ENCODE measurements around the gene MED27.

Gene MED27

DNA sequence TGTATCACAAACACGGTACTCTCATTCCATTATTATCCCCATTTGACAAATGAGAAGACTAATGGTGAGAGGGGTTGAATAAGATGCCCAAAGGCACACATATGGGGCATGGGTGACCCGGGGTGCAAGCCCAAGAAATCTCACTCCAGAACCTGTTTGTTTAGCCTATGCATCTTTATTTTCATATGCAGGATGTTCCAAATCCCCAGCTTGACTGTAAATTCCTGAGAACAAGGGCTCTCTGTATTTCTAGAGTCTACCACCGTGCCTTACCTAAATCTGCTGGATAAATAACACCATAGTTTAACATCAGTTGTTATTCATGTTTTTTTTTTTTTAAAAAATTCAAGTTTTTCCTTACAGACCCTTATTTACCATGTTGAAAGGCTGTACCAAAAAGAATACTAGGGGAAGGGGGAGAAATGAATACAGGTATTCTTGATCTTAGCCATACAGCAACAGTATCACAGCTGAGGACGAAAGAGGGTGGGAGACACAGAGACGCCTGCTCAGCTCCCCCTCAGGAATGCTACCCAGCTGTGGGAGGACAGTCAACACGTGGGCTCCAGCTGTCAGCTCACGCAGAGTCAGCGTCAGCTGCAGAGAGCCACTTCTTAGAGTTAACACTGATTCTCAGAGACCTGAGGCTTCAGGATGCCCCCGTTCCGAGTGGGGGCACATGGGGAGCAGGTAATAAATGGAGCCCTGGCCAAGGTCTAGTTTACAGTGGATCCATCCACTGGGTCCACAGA lies 86.6 kb downstream of the MED27 start:
- no peak for TF ChIP-seq CEBPB (IDR thresholded peaks at IDR 0.05)

DNA sequence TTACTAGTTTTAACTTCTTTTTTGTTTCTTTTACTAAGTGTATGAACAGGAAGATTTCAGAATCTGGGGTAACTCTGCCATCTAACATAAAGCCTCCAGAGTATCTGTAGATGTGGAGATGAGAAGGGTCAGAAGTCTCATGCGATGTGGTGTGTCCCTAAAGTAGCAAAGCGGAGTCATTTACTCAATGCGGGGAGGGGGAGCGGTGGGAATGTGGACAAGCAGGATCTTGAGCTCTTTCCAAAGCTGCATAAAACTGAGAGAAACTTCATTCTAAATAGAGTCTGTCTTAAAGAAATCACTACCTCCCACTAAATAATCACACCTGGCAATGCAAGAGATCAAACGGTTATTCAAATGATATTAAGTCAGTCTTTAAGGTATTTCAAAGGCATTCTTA lies 92.4 kb downstream of the MED27 start:
- no peak for TF ChIP-seq NFIC (IDR thresholded peaks at IDR 0.05)
- no peak for TF ChIP-seq EGR1 (IDR thresholded peaks at IDR 0.05)
- no peak for TF ChIP-seq ZBTB7A (IDR thresholded peaks at IDR 0.05; ENCODE audit: low read depth)
- no peak for TF ChIP-seq TAF1 (IDR thresholded peaks at IDR 0.05; ENCODE audit: low read depth)
- TF ChIP-seq CEBPB (IDR thresholded peaks at IDR 0.05): no peak
- no peak for TF ChIP-seq FOXM1 (IDR thresholded peaks at IDR 0.05; ENCODE audit: borderline replicate concordance, low read depth)
- TF ChIP-seq TEAD4 (IDR thresholded peaks at IDR 0.05): no peak
- no peak for TF ChIP-seq RAD21 (IDR thresholded peaks at IDR 0.05; ENCODE audit: low read depth)
- TF ChIP-seq, protein P1, sequence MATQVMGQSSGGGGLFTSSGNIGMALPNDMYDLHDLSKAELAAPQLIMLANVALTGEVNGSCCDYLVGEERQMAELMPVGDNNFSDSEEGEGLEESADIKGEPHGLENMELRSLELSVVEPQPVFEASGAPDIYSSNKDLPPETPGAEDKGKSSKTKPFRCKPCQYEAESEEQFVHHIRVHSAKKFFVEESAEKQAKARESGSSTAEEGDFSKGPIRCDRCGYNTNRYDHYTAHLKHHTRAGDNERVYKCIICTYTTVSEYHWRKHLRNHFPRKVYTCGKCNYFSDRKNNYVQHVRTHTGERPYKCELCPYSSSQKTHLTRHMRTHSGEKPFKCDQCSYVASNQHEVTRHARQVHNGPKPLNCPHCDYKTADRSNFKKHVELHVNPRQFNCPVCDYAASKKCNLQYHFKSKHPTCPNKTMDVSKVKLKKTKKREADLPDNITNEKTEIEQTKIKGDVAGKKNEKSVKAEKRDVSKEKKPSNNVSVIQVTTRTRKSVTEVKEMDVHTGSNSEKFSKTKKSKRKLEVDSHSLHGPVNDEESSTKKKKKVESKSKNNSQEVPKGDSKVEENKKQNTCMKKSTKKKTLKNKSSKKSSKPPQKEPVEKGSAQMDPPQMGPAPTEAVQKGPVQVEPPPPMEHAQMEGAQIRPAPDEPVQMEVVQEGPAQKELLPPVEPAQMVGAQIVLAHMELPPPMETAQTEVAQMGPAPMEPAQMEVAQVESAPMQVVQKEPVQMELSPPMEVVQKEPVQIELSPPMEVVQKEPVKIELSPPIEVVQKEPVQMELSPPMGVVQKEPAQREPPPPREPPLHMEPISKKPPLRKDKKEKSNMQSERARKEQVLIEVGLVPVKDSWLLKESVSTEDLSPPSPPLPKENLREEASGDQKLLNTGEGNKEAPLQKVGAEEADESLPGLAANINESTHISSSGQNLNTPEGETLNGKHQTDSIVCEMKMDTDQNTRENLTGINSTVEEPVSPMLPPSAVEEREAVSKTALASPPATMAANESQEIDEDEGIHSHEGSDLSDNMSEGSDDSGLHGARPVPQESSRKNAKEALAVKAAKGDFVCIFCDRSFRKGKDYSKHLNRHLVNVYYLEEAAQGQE (IDR thresholded peaks at IDR 0.05; ENCODE audit: low read depth): no peak
- no peak for TF ChIP-seq TCF12 (IDR thresholded peaks at IDR 0.05; ENCODE audit: low read depth)
- TF ChIP-seq, protein P2, sequence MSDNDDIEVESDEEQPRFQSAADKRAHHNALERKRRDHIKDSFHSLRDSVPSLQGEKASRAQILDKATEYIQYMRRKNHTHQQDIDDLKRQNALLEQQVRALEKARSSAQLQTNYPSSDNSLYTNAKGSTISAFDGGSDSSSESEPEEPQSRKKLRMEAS (IDR thresholded peaks at IDR 0.05): no peak
- TF ChIP-seq CREB1 (IDR thresholded peaks at IDR 0.05; ENCODE audit: low read depth): no peak
- TF ChIP-seq, protein P3, sequence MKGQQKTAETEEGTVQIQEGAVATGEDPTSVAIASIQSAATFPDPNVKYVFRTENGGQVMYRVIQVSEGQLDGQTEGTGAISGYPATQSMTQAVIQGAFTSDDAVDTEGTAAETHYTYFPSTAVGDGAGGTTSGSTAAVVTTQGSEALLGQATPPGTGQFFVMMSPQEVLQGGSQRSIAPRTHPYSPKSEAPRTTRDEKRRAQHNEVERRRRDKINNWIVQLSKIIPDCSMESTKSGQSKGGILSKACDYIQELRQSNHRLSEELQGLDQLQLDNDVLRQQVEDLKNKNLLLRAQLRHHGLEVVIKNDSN (IDR thresholded peaks at IDR 0.05): no peak
- TF ChIP-seq YY1 (IDR thresholded peaks at IDR 0.05; ENCODE audit: low read depth): no peak
- no peak for TF ChIP-seq EP300 (IDR thresholded peaks at IDR 0.05; ENCODE audit: borderline replicate concordance)

DNA sequence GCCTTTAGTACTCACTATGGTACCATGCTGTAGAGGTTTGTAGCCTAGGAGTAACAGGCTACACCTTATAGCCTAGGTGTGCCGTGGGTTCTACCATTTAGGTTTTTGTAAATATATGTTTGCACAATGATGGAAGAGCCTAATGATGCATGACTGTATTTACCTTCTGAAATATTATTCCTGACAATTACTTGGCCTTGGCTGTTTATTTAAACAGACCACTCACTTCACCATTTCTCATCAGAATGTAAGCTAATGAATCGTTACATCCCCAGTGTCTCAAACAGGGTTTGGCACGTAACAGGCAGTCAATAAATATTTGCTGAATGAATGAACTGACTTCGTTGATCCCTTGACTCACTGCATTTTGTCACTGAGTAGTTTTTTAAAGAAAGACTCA lies 93.1 kb downstream of the MED27 start:
- TF ChIP-seq EP300 (IDR thresholded peaks at IDR 0.05; ENCODE audit: borderline replicate concordance): no peak
- TF ChIP-seq EGR1 (IDR thresholded peaks at IDR 0.05): no peak
- TF ChIP-seq FOXM1 (IDR thresholded peaks at IDR 0.05; ENCODE audit: borderline replicate concordance, low read depth): no peak
- no peak for TF ChIP-seq YY1 (IDR thresholded peaks at IDR 0.05; ENCODE audit: low read depth)
- TF ChIP-seq NFIC (IDR thresholded peaks at IDR 0.05): no peak
- TF ChIP-seq RAD21 (IDR thresholded peaks at IDR 0.05; ENCODE audit: low read depth): no peak
- TF ChIP-seq, protein P2 (IDR thresholded peaks at IDR 0.05): no peak
- no peak for TF ChIP-seq TCF12 (IDR thresholded peaks at IDR 0.05; ENCODE audit: low read depth)
- TF ChIP-seq, protein P1 (IDR thresholded peaks at IDR 0.05; ENCODE audit: low read depth): no peak
- TF ChIP-seq CREB1 (IDR thresholded peaks at IDR 0.05; ENCODE audit: low read depth): no peak
- TF ChIP-seq CEBPB (IDR thresholded peaks at IDR 0.05): no peak
- TF ChIP-seq, protein P3 (IDR thresholded peaks at IDR 0.05): no peak
- TF ChIP-seq ZBTB7A (IDR thresholded peaks at IDR 0.05; ENCODE audit: low read depth): no peak
- TF ChIP-seq TEAD4 (IDR thresholded peaks at IDR 0.05): no peak
- TF ChIP-seq TAF1 (IDR thresholded peaks at IDR 0.05; ENCODE audit: low read depth): no peak

DNA sequence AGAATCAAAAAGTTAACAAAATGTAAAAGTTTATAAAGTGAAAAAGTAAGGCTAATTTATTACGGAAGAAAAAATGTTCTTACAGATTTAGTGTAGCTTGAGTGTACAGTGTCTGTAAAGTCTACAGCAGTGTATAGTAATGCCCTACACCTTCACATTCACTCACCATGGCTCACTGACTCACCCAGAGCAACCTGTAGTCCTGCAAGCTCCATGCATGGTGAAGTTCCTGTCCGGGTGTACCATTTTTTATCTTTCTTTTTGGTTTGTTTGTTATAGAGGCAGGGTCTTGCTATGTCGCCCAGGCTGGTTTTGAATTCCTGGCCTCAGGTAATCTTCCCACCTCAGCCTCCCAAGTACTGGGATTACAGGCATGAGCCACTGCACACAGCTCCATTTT lies 93.6 kb downstream of the MED27 start:
- TF ChIP-seq EP300 (IDR thresholded peaks at IDR 0.05; ENCODE audit: borderline replicate concordance) (no peak), EGR1 (IDR thresholded peaks at IDR 0.05) (no peak), YY1 (IDR thresholded peaks at IDR 0.05; ENCODE audit: low read depth) (no peak), FOXM1 (IDR thresholded peaks at IDR 0.05; ENCODE audit: borderline replicate concordance, low read depth) (no peak), NFIC (IDR thresholded peaks at IDR 0.05) (no peak), RAD21 (IDR thresholded peaks at IDR 0.05; ENCODE audit: low read depth) (no peak), TCF12 (IDR thresholded peaks at IDR 0.05; ENCODE audit: low read depth) (no peak), CREB1 (IDR thresholded peaks at IDR 0.05; ENCODE audit: low read depth) (no peak), CEBPB (IDR thresholded peaks at IDR 0.05) (no peak), TAF1 (IDR thresholded peaks at IDR 0.05; ENCODE audit: low read depth) (no peak), ZBTB7A (IDR thresholded peaks at IDR 0.05; ENCODE audit: low read depth) (no peak), TEAD4 (IDR thresholded peaks at IDR 0.05) (no peak)
- TF ChIP-seq, protein P1 (IDR thresholded peaks at IDR 0.05; ENCODE audit: low read depth): no peak
- TF ChIP-seq, protein P3 (IDR thresholded peaks at IDR 0.05): no peak
- TF ChIP-seq, protein P2 (IDR thresholded peaks at IDR 0.05): no peak

Measured in Ishikawa (cell line).